Measurements from ENCODE around the gene LSM2.
"Not testable (repeated sequence)": the region's sequence is repeated elsewhere in the genome, so short reads cannot be mapped to it uniquely, and the experiment has no call there.

GRCh38 chr6:31823592-31824196, 16.9 kb upstream of the LSM2 start:
- TF ChIP-seq, protein P1, sequence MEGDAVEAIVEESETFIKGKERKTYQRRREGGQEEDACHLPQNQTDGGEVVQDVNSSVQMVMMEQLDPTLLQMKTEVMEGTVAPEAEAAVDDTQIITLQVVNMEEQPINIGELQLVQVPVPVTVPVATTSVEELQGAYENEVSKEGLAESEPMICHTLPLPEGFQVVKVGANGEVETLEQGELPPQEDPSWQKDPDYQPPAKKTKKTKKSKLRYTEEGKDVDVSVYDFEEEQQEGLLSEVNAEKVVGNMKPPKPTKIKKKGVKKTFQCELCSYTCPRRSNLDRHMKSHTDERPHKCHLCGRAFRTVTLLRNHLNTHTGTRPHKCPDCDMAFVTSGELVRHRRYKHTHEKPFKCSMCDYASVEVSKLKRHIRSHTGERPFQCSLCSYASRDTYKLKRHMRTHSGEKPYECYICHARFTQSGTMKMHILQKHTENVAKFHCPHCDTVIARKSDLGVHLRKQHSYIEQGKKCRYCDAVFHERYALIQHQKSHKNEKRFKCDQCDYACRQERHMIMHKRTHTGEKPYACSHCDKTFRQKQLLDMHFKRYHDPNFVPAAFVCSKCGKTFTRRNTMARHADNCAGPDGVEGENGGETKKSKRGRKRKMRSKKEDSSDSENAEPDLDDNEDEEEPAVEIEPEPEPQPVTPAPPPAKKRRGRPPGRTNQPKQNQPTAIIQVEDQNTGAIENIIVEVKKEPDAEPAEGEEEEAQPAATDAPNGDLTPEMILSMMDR (IDR thresholded peaks at IDR 0.05; ENCODE audit: low read depth, low read length) = not testable (repeated sequence)
- not testable (repeated sequence) for TF ChIP-seq EZH2phosphoT487 (IDR thresholded peaks at IDR 0.05; ENCODE audit: low read depth)
